Endothelial cell of umbilical vein (primary cell): ENCODE measurements around the gene NUSAP1. TPM values are rescaled to one million over a fixed set of nuclear protein-coding genes. Genes with fewer than 3 reads are reported as not detected.

Experiments
- BruUV-seq: library from RNA; stranded (reverse); fragments of 400-500 nt; replicated peaks from 2 replicates; lab custom pipeline; 2021; lab: Mats Ljungman, UMichigan
- CTCF ChIA-PET: fragments of 300-600, 350-600 bp; sonication (Branson Sonifier 250); formaldehyde crosslinking; loops from one replicate; lab custom pipeline; 2021; ENCODE audit warnings: antibody characterized with exemption, inconsistent platforms; lab: Charles Lee
- POLR2A ChIA-PET: fragments of 300-600, 350-600 bp; sonication (Branson Sonifier 250); formaldehyde crosslinking; loops from one replicate; lab custom pipeline; 2021; ENCODE audit warnings: antibody characterized with exemption, inconsistent platforms; lab: Charles Lee
- DNase-seq: peaks from one replicate; pipeline ENCODE4 v3.0.0-alpha.2; 2011; ENCODE audit warnings: low read depth, low spot score
- FAIRE-seq: peaks from 2 replicates; lab custom pipeline; 2011; peaks lifted over from hg19 to GRCh38; lab: Jason Lieb, UNC
- H2AFZ ChIP-seq: 2 replicates; pipeline ENCODE4 v1.6.0; 2012; ENCODE audit warnings: low read depth, low read length, control low read depth, inconsistent platforms
- H3K27ac ChIP-seq: 2 replicates; pipeline ENCODE4 v1.5.1; 2011; ENCODE audit warnings: low read depth, mild to moderate bottlenecking, control low read depth, low read length, moderate library complexity; ENCODE audit not compliant: insufficient read depth
- H3K27me3 ChIP-seq, 2 experiments: 2 replicates each; pipeline versions ENCODE4 v1.6.0 to v1.6.1; 2011; ENCODE audit warnings: low read length in 2 of 2, mixed read lengths in 1 of 2; ENCODE audit not compliant: control insufficient read depth in 2 of 2, insufficient read depth in 2 of 2
- H3K36me3 ChIP-seq, 2 experiments: 2 replicates in 1 of 2; 3 replicates in 1 of 2; pipeline ENCODE4 v1.5.1; 2011; ENCODE audit warnings: low read length in 2 of 2, mild to moderate bottlenecking in 1 of 2, moderate library complexity in 1 of 2; ENCODE audit not compliant: control insufficient read depth in 2 of 2, insufficient read depth in 2 of 2; ENCODE audit errors: extremely low read depth in 1 of 2
- H3K4me1 ChIP-seq: 3 replicates; pipeline ENCODE4 v1.5.1; 2011; ENCODE audit warnings: mild to moderate bottlenecking, low read length; ENCODE audit not compliant: control insufficient read depth, insufficient read depth; ENCODE audit errors: extremely low read depth
- H3K4me2 ChIP-seq: 2 replicates; pipeline ENCODE4 v1.6.1; 2011; ENCODE audit warnings: low read length, control low read depth, mixed read lengths; ENCODE audit not compliant: insufficient read depth
- H3K4me3 ChIP-seq, 3 experiments: fragments of 200-600 bp in 1 of 3; sonication (generic), shearing (Covaris generic) in 1 of 3; replicated peaks in 1 of 3; 2 replicates each; pipeline ENCODE4 v1.5.1; 2011 to 2016; ENCODE audit warnings: control low read depth in 3 of 3, low read length in 3 of 3, mild to moderate bottlenecking in 2 of 3, inconsistent platforms in 1 of 3, low read depth in 1 of 3, moderate library complexity in 1 of 3; ENCODE audit not compliant: insufficient read depth in 1 of 3
- H3K79me2 ChIP-seq: 2 replicates; pipeline ENCODE4 v1.6.0; 2012; ENCODE audit warnings: low read length, inconsistent platforms; ENCODE audit not compliant: control insufficient read depth, insufficient read depth
- H3K9ac ChIP-seq: replicated peaks from 2 replicates; pipeline ENCODE3; 2011; ENCODE audit warnings: low read length, control low read depth; ENCODE audit not compliant: insufficient read depth; ENCODE audit errors: extremely low read depth
- H3K9me1 ChIP-seq: replicated peaks from 3 replicates; pipeline ENCODE4 v1.6.0; 2011; ENCODE audit warnings: mild to moderate bottlenecking, low read length; ENCODE audit not compliant: control insufficient read depth, insufficient read depth; ENCODE audit errors: extremely low read depth
- H3K9me3 ChIP-seq: replicated peaks from 2 replicates; pipeline ENCODE4 v1.5.1; 2012; ENCODE audit warnings: low read length, inconsistent platforms; ENCODE audit not compliant: control insufficient read depth, insufficient read depth
- H4K20me1 ChIP-seq: replicated peaks from 2 replicates; pipeline ENCODE3; 2011; ENCODE audit warnings: mild to moderate bottlenecking, low read length; ENCODE audit not compliant: control insufficient read depth, insufficient read depth; ENCODE audit errors: extremely low read depth
- CTCF ChIP-seq, 2 donors: IDR thresholded peaks; 1 replicate in 1 of 2; 2 replicates in 1 of 2; pipeline ENCODE4 v1.5.1; 2011; ENCODE audit warnings: low read length in 2 of 2, mild to moderate bottlenecking in 2 of 2, moderate library complexity in 2 of 2, control low read depth in 1 of 2, inconsistent platforms in 1 of 2, low read depth in 1 of 2; ENCODE audit not compliant: insufficient read depth in 1 of 2; ENCODE audit errors: extremely low read depth in 1 of 2
- EZH2 ChIP-seq: IDR thresholded peaks from 2 replicates; pipeline ENCODE4 v1.6.1; 2012; ENCODE audit warnings: borderline replicate concordance, low read depth, mild to moderate bottlenecking, moderate library complexity, low read length, inconsistent platforms; ENCODE audit not compliant: severe bottlenecking
- FOS ChIP-seq: IDR thresholded peaks from 2 replicates; pipeline ENCODE4 v1.6.1; 2011; ENCODE audit warnings: mild to moderate bottlenecking, low read length, moderate library complexity, borderline replicate concordance; ENCODE audit not compliant: insufficient read depth
- GATA2 ChIP-seq: IDR thresholded peaks from 2 replicates; pipeline ENCODE4 v1.7.0; 2011; ENCODE audit warnings: low read depth, mild to moderate bottlenecking, moderate library complexity, mixed read lengths, low read length; ENCODE audit not compliant: insufficient read length, insufficient read depth
- JUN ChIP-seq: IDR thresholded peaks from 2 replicates; pipeline ENCODE4 v1.6.1; 2011; ENCODE audit warnings: borderline replicate concordance, low read depth; ENCODE audit not compliant: insufficient read length, insufficient read depth
- MAX ChIP-seq: IDR thresholded peaks from 2 replicates; pipeline ENCODE4 v1.6.1; 2011; ENCODE audit not compliant: insufficient read depth, insufficient read length
- MYC ChIP-seq: IDR thresholded peaks from one replicate; pipeline ENCODE4 v1.6.1; 2011; ENCODE audit warnings: mild to moderate bottlenecking, low read depth, low read length
- POLR2A ChIP-seq: IDR thresholded peaks from 2 replicates; pipeline ENCODE4 v1.6.1; 2012; ENCODE audit warnings: low read depth, mild to moderate bottlenecking, control low read depth, low read length
- POLR2AphosphoS5 ChIP-seq: IDR thresholded peaks from 2 replicates; pipeline ENCODE4 v1.6.1; 2012; ENCODE audit warnings: low read depth, mild to moderate bottlenecking, control low read depth, low read length, moderate library complexity; ENCODE audit not compliant: insufficient read depth
- dilution Hi-C: fragments of 300-500 bp; cut with MboI; formaldehyde crosslinking; loops from one replicate; pipeline ENCODE4 v1.15.0; 2019; ENCODE audit warnings: low sequenced_read_pairs; ENCODE audit not compliant: extremely low pct_ligation_motif_present
- intact Hi-C: fragments of 100-400 bp; cut with micrococcal nuclease; formaldehyde crosslinking; loops from one replicate; pipeline ENCODE4 v1.10.0; 2022
- polyA plus RNA-seq, 4 experiments: library from polyadenylated mRNA; depleted of rRNA in 3 of 4; stranded (reverse) in 3 of 4; unstranded in 1 of 4; fragments of >200 nt; gene quantifications; 2 replicates each; pipeline versions ENCODE4 v1.2.1 to v1.2.3, GENCODE V29; 2011 to 2012; ENCODE audit warnings: missing spikeins in 1 of 4
- total RNA-seq: library from RNA; stranded (reverse); gene quantifications from 2 replicates; pipeline ENCODE4 v1.2.3, GENCODE V29; 2021

Gene NUSAP1
- total and polyA plus RNA-seq, 2 donors (not counting 3 experiments of a cell fraction or from before 2014, with no cell fraction given), result 43.0 to 109 TPM

DNA sequence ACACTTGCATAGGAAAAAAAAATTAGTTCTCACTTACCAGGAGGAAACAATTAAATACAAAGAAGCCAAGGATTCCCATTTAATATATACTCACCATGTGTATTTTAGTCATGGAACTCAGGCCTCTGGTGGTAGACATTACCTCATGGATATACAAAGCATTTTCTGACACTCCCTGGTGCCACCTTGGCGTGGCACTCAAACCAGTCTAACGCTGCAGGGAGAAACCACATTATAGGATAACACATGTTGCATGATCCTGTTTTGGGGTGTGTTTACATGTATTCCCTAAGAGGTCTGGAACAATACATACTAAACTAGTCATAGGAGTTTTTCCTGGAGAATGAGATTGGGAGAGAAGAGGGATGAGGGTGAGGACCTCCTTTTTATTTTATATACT is 78.3 kb downstream of the NUSAP1 start:
- no peak overlapping the region for H2AFZ ChIP-seq
- no peaks in the 10 kb centered on the region for H3K9me3 ChIP-seq
- no peak overlapping the region for H3K4me2 ChIP-seq
- no peak overlapping the region for H3K4me3 ChIP-seq
- H4K20me1 ChIP-seq, result no peaks in the 10 kb centered on the region
- intact Hi-C loops (no loop called here), dilution Hi-C loops (no loop called here)
- FAIRE-seq (no peak), DNase-seq (no peak)
- peaks cover 3% of the 10 kb centered on the region for H3K79me2 ChIP-seq
- TF ChIP-seq EZH2 (no peak), POLR2AphosphoS5 (no peak), MYC (no peak), GATA2 (no peak), JUN (no peak), CTCF (IDR thresholded peaks at IDR 0.05; ENCODE audit: extremely low read depth in 1 of 2, insufficient read depth in 1 of 2, low read depth in 1 of 2, low read length in 2 of 2) (no peak), MAX (no peak), POLR2A (no peak), FOS (no peak)
- no peak overlapping the region for H3K27ac ChIP-seq
- H3K9ac ChIP-seq, result no peak overlapping the region
- no peaks in the 10 kb centered on the region for H3K4me1 ChIP-seq
- H3K27me3 ChIP-seq, result no peaks in the 10 kb centered on the region
- ChIA-PET CTCF (no interaction called here), POLR2A (no interaction called here)
- BruUV-seq, result no TSS peak
- no peaks in the 10 kb centered on the region for H3K36me3 ChIP-seq
- H3K9me1 ChIP-seq, result no peaks in the 10 kb centered on the region
